ENCODE results near the gene WDR91. TPM values are rescaled to one million over a fixed set of nuclear protein-coding genes. Genes with fewer than 3 reads are reported as not detected.

The WDR91 gene
- total and polyA plus RNA-seq, 11 donors = 3.0 to 11.4 (median 5.7) TPM

DNA sequence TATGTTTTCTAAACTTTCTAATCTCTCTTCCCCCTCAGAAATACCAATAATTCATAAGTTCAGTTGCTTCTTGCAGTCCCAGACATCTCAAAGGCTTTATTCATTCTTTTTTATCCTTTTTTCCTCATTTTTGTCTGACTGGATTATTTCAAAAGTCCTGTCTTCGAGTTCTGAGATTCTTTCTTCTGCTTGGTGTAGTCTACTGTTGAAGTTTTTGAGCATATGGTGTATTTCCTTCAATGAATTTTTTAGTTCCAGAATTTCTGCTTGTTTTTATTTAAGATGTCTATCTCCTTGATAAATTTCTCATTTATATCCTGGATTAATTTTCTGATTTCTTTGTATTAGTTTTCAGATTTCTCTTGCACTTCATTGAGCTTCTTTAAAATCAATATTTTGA lies 55.0 kb downstream of the WDR91 start:
- no peak for ATAC-seq
- intact Hi-C loops (cut with DNase I) = no loop called here
- peaks cover 16 to 66% (median 50%) of the 10 kb centered on the region in 12 donors for H3K4me1 ChIP-seq
- peaks cover 0 to 35% (median 16%) of the 10 kb centered on the region in 12 donors for H3K9me3 ChIP-seq
- TF ChIP-seq, protein P1, sequence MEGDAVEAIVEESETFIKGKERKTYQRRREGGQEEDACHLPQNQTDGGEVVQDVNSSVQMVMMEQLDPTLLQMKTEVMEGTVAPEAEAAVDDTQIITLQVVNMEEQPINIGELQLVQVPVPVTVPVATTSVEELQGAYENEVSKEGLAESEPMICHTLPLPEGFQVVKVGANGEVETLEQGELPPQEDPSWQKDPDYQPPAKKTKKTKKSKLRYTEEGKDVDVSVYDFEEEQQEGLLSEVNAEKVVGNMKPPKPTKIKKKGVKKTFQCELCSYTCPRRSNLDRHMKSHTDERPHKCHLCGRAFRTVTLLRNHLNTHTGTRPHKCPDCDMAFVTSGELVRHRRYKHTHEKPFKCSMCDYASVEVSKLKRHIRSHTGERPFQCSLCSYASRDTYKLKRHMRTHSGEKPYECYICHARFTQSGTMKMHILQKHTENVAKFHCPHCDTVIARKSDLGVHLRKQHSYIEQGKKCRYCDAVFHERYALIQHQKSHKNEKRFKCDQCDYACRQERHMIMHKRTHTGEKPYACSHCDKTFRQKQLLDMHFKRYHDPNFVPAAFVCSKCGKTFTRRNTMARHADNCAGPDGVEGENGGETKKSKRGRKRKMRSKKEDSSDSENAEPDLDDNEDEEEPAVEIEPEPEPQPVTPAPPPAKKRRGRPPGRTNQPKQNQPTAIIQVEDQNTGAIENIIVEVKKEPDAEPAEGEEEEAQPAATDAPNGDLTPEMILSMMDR (IDR thresholded peaks at IDR 0.05) = no peak
- no peak for TF ChIP-seq POLR2A (IDR thresholded peaks at IDR 0.05)
- WGBS, 4 donors = 93 to 98% (median 96%) methylated on average over 1 of the region's 1 CpG
- peaks cover 0 to 38% (median 5%) of the 10 kb centered on the region in 9 donors for H3K36me3 ChIP-seq
- DNase-seq = no peak
- no peak overlapping the region for H3K4me3 ChIP-seq
- H3K27ac ChIP-seq = no peak overlapping the region
- H3K27me3 ChIP-seq = no peaks in the 10 kb centered on the region

- Histone ChIP-seq H3K27me3 (no peaks in the 10 kb centered on the region), H3K4me3 (no peak overlapping the region), H3K27ac (no peak overlapping the region), H3K9me3 (peaks cover 0 to 35% (median 16%) of the 10 kb centered on the region in 12 donors), H3K36me3 (peaks cover 0 to 39% (median 5%) of the 10 kb centered on the region in 9 donors), H3K4me1 (peaks cover 4 to 66% (median 45%) of the 10 kb centered on the region in 12 donors)
- intact Hi-C loops (cut with DNase I) = no loop called here
- no peak for ATAC-seq
- DNase-seq = no peak
- WGBS, 4 donors = 69 to 86% (median 79%) methylated on average over 1 of the region's 1 CpG
- TF ChIP-seq, protein P1 (IDR thresholded peaks at IDR 0.05) = no peak
- TF ChIP-seq POLR2A (IDR thresholded peaks at IDR 0.05) = no peak
Observed at GRCh38 chr7:135154734-135155133, 56.6 kb downstream of the WDR91 start.

DNA sequence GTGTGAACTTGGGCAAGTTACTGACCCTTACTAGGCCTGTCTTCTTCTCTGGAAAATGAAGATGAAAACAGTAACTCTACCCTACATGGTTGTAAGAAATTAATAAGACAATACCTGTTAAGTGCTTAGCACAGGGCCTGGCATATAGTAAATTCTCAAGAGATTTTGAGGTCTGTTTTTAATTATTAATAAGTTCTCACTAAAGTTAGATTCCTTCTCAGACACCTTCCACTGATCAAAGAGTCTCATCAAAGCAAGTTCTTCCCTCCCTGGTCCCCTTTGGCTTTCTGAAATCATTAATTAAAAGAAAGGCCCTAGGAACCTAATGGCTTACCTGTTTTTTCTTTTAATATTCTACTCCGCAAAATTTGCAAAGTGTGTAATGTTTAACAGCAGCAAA lies 58.9 kb downstream of the WDR91 start:
- TF ChIP-seq POLR2A (IDR thresholded peaks at IDR 0.05) = no peak
- TF ChIP-seq, protein P1 (IDR thresholded peaks at IDR 0.05) = no peak
- Histone ChIP-seq H3K9me3 (peaks cover 0 to 35% (median 16%) of the 10 kb centered on the region in 12 donors), H3K27me3 (no peaks in the 10 kb centered on the region), H3K4me1 (peaks cover 0 to 57% (median 27%) of the 10 kb centered on the region in 12 donors), H3K4me3 (no peak overlapping the region), H3K36me3 (peaks cover 0 to 35% (median 5%) of the 10 kb centered on the region in 9 donors), H3K27ac (peak overlapping the region in 3 of 12 donors; percentile 92 to 99 (median 97))
- WGBS, 4 donors = 62 to 100% (median 98%) methylated on average over 1 of the region's 1 CpG
- no peak for ATAC-seq
- intact Hi-C loops (cut with DNase I) = no loop called here
- DNase-seq = no peak

DNA sequence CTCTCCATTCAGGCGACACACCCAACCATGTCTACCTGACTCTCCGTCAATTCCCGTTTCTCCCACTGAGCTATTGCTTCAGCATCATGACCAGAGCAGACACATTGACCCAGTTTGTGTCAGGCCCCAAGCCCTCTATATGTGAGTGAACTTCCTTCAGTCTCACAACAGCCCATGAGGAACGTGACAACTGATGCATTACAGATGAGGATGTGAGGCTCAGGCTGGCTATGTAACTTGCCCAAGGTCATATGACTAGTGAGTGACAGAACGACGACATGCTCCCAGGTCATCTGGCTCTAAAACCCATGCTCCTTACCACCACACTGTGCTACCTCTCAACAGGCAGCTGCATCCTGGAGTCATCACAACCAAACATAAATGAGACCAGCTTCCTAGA lies 59.8 kb downstream of the WDR91 start:
- Histone ChIP-seq H3K4me1 (peaks cover 0 to 59% (median 31%) of the 10 kb centered on the region in 12 donors), H3K4me3 (peak overlapping the region in 2 of 12 donors; percentile 64 to 74), H3K27ac (peak overlapping the region in 11 of 12 donors; percentile 65 to 99 (median 92)), H3K36me3 (peaks cover 0 to 27% (median 5%) of the 10 kb centered on the region in 9 donors), H3K27me3 (no peaks in the 10 kb centered on the region), H3K9me3 (peaks cover 0 to 30% (median 13%) of the 10 kb centered on the region in 12 donors)
- DNase-seq = no peak
- no peak for TF ChIP-seq POLR2A (IDR thresholded peaks at IDR 0.05)
- TF ChIP-seq, protein P1 (IDR thresholded peaks at IDR 0.05) = no peak
- peak in 3 of 4 donors; percentile 16 to 62 (median 22) for ATAC-seq
- intact Hi-C loops (cut with DNase I) = no loop called here
- 51 to 63% (median 55%) methylated on average over 6 of the region's 6 CpGs for WGBS, 4 donors

Data from heart left ventricle (tissue), 16 donors.